ENCODE data around the gene CELA1.

Gene CELA1

DNA sequence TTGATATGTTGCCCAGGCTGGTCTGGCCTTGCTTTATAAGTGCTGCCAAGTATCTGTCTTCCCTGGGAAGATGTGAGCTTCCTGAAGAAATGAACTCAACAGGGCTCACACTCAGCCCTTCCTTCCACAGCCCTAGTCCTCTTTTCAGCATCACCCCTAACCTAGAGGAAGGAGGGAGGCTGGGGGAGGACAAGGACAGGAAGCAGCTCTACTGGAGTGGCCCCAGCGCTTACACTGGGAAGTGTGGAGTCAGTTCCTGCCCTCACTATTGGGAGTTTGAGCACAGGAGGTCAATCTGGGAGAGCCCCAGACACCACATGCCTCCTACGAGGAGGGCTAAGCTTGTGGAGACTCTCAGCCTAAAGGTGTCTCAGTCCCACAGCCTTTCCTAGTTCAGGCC lies 27.9 kb upstream of the CELA1 start:
- no peak for DNase-seq

- DNase-seq: no peak
These were observed 26.7 kb upstream of the CELA1 start for GRCh38 chr12:51373187-51373586.

DNA sequence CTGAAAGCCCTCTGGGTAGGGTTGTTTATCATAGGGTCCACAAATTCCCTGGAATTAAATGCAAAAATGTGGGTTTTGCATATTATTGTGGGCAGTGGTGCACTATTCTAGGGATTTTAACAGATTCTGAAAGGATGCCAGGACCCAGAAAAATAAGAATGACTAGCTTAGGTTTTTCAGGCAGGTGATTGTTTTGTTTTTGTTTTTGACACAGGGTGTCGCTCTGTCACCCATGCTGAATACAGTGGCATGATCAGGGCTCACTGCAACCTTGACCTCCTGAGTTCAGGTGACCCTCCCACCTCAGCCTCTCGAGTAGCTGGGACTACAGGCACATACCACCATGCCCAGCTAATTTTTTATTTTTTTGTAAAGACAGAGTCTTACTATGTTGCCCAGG lies 25.5 kb upstream of the CELA1 start:
- DNase-seq: no peak

DNA sequence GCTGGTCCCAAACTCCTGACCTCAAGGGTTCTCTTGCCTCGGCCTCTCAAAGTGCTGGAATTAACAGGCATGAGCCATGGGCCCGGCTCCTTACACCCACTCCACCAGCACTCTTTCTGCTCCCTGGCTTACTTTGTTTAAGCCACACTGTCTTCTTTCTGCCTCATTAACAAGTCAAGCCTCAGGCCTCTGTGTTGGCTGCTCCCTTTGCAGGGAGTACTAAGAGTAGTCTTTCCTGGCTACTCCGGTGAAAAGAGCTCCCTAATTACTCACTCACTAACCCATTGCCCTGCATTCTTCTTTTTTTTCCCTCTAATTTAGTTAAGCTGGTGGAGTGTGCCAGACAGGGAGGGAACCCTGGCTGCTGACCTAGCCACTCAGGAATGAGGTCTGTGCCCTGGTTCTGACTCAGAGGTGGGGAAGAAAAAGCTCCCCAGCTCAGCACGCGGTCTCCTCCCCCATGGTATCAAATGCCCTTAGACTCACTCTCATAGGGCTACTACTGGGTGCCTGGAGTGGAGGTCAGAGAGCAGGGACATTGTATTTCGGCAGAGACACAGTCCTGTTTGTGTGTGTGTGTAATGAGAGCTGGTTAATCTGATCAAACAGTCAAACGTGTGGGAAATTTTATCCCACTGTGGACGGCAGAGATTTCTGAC lies 24.9 kb upstream of the CELA1 start:
- DNase-seq: no peak

DNA sequence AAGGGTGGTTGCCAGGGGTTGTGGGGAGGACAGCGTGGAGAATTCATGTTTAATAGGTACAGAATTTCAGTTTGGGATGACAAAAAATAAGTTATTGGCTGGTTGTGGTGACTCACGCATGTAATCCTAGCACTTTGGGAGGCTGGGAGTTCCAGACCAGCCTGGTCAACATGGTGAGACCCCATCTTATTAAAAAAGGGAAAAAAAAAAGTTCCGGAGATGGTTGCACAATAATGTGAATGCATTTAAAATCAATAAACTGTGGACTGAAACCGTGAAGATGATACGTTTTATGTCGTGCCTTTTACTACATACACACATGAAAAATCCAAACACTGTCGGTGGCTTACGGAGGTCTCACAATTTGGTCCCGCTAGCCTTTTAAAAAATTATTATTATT lies 24.2 kb upstream of the CELA1 start:
- no peak for DNase-seq

DNA sequence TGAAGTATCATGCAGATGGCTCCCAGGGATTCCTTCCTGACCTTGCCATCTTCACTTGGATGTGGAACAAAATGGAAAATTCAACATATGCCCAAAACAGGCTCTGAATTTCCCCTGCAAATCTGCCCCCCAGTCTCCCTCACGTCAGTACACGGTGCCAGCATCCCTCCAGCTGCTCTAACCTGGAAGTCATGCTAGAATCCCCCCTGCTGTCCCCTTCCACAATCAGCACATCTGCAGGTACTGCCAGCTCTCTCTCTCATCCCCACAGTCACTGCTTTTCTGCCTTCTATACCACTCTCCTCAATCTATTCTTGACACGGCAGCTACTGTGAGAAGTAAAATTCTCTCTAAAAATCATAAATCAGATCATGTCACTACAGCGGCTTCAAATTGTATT lies 23.1 kb upstream of the CELA1 start:
- DNase-seq: no peak

- peak; percentile 95 for DNase-seq
These were observed 22.4 kb upstream of the CELA1 start for GRCh38 chr12:51368640-51369517.

DNA sequence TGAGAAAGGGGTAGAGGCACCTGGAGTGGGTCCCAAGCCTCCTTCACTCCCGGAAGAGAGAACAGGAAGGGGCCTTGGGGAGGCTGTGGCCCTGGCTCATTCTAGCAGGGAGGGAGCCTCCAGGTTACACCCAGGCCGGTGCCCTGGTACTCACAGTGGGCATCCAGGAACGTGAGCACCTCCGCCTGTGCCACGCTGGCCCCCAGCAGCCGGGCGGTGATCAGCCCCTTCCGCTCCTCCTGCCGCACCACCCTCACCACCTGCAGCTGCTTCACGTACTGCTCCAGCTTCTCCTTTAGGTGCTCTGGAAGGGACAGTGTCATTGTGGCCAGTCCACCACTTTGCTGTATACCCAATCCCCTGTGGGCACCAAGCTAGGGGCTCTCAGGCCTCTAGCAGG lies 18.8 kb upstream of the CELA1 start:
- DNase-seq: no peak

DNA sequence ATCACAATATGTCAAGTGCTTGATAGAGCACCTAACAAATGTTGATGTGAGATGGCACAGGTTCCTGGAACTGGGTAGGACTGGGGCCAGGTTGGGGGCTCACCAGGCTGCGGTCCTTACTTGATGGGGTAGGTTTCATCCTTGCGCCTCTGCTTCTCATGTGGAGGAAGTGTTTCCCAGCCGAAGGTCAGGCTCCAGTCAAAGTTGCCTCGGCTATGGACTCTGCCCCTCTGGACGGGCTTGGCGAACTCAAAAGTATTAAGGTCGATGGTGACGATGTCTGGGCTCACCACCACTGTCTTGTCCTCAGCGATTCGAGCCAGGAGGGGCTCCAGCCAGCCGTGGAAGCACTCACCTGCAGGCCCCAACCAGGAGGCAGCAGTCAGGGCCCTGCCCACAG lies 17.5 kb upstream of the CELA1 start:
- no peak for DNase-seq

DNA sequence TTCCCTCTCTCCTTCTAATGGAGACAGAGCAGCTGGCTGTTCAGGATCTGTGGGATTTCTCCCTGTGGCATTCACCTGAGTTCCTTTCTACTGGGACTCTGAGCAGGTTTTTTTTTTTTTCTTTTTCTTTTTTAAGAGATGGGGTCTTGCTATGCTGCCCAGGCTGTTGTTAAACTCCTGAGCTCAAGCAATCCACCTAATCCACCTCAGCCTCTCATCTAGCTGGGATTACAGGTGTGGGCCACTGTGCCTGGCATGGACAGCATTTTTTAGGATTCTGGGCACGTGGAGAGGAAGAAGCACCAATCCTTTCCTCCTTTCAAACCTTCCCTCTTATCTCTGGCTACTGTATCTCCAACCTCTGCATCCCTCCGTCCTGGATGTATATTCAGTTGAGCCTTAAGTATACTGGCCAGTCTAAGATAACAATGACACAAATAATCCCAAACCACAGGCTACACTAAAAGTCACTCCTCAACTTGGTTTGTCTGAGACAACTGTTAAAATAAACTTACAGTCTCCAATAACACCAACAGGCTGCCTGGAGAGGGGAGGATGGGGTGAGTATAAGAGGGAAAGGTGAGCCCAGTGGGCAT lies 16.4 kb upstream of the CELA1 start:
- no peak for DNase-seq

GRCh38 chr12:51362307-51362706 lies 15.8 kb upstream of the CELA1 start:
- no peak for DNase-seq

- no peak for DNase-seq
These were observed 14.9 kb upstream of the CELA1 start for GRCh38 chr12:51361161-51362016.

DNA sequence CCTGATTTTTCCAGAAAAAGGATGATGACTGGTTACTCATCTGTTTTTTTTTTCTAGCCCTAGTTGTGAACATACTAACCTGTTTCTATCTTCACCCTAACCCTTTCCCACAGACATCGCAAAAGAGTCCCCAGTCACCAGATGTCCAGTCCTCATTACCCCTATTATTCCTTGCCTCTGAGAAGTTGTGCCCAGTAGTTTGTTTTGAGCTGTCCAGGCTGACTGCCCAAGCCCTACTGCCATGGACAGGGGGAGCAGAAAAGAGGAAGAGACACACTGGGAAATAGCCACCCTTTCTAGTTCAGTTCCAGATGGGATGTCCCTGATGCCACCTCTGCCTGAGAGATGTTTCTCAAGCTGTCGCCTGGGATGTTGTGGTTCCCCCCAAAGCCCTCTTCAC lies 13.8 kb upstream of the CELA1 start:
- no peak for DNase-seq

DNA sequence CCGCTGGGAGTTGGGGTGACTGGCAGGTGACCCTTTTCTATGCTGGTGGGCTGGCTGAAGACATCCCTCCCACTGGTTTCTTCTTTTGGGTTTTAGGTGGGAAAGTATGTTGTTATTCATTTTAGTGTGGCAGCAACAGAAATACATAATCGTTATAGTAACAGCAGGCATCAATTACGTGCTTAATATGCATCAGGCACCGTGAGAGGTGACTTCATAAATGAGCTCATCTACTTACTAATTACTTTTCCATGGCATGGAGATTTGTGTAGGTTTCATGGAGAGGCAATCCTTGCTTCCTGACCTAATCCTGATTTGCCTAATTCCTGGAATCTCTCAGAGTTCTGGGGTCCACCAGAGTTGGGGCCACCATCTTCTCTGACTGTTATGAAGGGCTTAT lies 13.4 kb upstream of the CELA1 start:
- no peak for DNase-seq

- DNase-seq: no peak
These were observed 12.0 kb upstream of the CELA1 start for GRCh38 chr12:51358496-51358895.

DNA sequence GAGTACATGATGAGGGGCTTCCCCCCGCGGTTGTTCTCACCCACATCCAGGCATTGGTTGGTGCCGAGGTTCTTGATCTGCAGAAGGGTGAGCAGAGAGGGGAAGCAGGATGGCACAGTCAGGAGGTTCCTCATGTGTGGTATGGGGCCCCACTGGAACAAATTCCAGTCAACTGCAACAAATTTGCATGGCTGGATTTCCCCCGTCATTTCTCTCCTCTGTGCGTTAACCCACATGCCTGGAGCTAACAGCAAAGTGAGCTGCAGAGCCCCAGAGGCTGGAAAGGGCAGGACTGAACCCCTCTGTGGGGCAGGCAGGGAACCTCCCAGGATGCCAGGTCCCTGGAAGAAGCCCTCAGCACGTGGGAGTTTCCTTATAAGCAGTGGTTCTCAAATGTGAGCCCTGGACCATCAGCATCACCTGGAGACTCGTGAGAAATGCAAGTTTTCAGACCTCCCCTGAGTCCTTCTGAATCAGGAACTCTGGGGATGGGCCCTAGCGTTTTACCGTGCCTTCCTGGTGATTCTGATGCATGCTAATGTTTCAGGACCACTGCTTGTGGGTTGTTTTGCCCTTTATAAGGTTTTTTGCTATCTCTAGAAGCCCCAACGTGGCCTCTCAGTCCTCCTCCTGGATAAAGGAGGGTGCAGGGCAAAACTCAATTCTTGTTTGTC lies 11.0 kb upstream of the CELA1 start:
- DNase-seq: no peak

- peak; percentile 45 for DNase-seq
These were observed 5.5 kb upstream of the CELA1 start for GRCh38 chr12:51351913-51352532.

DNA sequence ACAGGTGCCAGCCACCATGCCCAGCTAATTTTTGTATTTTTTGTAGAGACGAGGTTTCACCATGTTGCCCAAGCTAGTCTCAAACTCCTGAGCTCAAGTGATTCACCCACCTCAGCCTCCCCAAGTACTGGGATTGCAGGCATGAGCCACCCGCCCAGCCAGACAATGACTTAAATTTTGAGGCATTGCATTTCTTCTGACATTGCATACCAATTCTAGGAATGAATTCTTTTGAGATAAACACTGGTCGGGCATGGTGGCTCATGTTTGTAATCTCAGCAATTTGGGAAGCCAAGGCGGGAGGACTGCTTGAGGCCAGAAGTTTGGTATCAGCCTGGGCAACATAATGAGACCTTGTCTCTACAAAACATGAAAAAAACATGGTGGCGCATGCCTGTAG lies 2.5 kb upstream of the CELA1 start:
- no peak for DNase-seq

- DNase-seq: no peak
These were observed 1.6 kb upstream of the CELA1 start for GRCh38 chr12:51348116-51348515.

GRCh38 chr12:51345681-51346080 lies 798 bp downstream of the CELA1 start:
- no peak for DNase-seq

- no peak for DNase-seq
These were observed 3.3 kb downstream of the CELA1 start for GRCh38 chr12:51343201-51343600.

- DNase-seq: no peak
These were observed 4.1 kb downstream of the CELA1 start for GRCh38 chr12:51342416-51342815.

All from activated CD4-positive, alpha-beta T cell treated with anti-CD3 and anti-CD28 coated beads, Interleukin-2, amount 50 U/mL, for 16 hours (primary cell).